Mesenchymal stem cell (in vitro differentiated cells and primary cell): ENCODE results near the gene ATXN7L1.
"Not testable (repeated sequence)": the region's sequence is repeated elsewhere in the genome, so short reads cannot be mapped to it uniquely, and the experiment has no call there.

Source experiments
- DNase-seq: peaks from one replicate; pipeline ENCODE4 v3.0.0-alpha.2; 2013
- H2AFZ ChIP-seq: one replicate; pipeline ENCODE4 v1.6.1; 2013; ENCODE audit warnings: low read depth, mild to moderate bottlenecking, control low read depth, inconsistent platforms, low read length, moderate library complexity
- H2AK5ac ChIP-seq: 2 replicates; pipeline ENCODE4 v1.6.1; 2013; ENCODE audit warnings: low read length, moderate library complexity, mild to moderate bottlenecking, inconsistent platforms; ENCODE audit not compliant: severe bottlenecking
- H2BK120ac ChIP-seq: one replicate; pipeline ENCODE4 v1.6.1; 2013; ENCODE audit warnings: low read depth, mild to moderate bottlenecking, inconsistent platforms, low read length, moderate library complexity
- H2BK12ac ChIP-seq, 2 experiments: one replicate each; pipeline ENCODE4 v1.6.1; 2013; ENCODE audit warnings: inconsistent platforms in 2 of 2, low read length in 2 of 2, mild to moderate bottlenecking in 2 of 2, moderate library complexity in 2 of 2, control low read depth in 1 of 2
- H2BK15ac ChIP-seq: one replicate; pipeline ENCODE4 v1.6.1; 2013; ENCODE audit warnings: mild to moderate bottlenecking, low read depth, inconsistent platforms; ENCODE audit not compliant: poor library complexity, severe bottlenecking
- H2BK5ac ChIP-seq: 2 replicates; pipeline ENCODE4 v1.6.1; 2013; ENCODE audit warnings: low read depth, mild to moderate bottlenecking, low read length, control low read depth, inconsistent platforms; ENCODE audit not compliant: poor library complexity, severe bottlenecking
- H3K14ac ChIP-seq, 2 experiments: one replicate each; pipeline ENCODE4 v1.6.1; 2013; ENCODE audit warnings: inconsistent platforms in 2 of 2, low read length in 2 of 2, control low read depth in 1 of 2, mild to moderate bottlenecking in 1 of 2, moderate library complexity in 1 of 2
- H3K18ac ChIP-seq, 2 experiments: one replicate each; pipeline ENCODE4 v1.6.1; 2013; ENCODE audit warnings: inconsistent platforms in 2 of 2, low read length in 2 of 2, control low read depth in 1 of 2, low read depth in 1 of 2, mild to moderate bottlenecking in 1 of 2
- H3K23ac ChIP-seq, 2 experiments: one replicate each; pipeline ENCODE4 v1.6.1; 2013; ENCODE audit warnings: inconsistent platforms in 2 of 2, low read length in 2 of 2, mild to moderate bottlenecking in 2 of 2, moderate library complexity in 2 of 2, control low read depth in 1 of 2
- H3K27ac ChIP-seq: 2 replicates; pipeline ENCODE4 v1.5.1; 2013; ENCODE audit warnings: mild to moderate bottlenecking, moderate library complexity, low read length, control low read depth, inconsistent platforms; ENCODE audit not compliant: poor library complexity, severe bottlenecking
- H3K27me3 ChIP-seq, 2 experiments: 2 replicates each; pipeline versions ENCODE4 v1.6.1 to v1.7.0; 2013; ENCODE audit warnings: low read length in 2 of 2, mild to moderate bottlenecking in 2 of 2, moderate library complexity in 2 of 2, control low read depth in 1 of 2, inconsistent platforms in 1 of 2; ENCODE audit not compliant: control insufficient read depth in 1 of 2, insufficient read depth in 1 of 2
- H3K36me3 ChIP-seq, 2 experiments: 2 replicates each; pipeline versions ENCODE4 v1.6.1 to v1.7.0; 2013; ENCODE audit warnings: low read length in 2 of 2, control low read depth in 1 of 2, inconsistent platforms in 1 of 2, low read depth in 1 of 2, mild to moderate bottlenecking in 1 of 2; ENCODE audit not compliant: insufficient read depth in 2 of 2, control insufficient read depth in 1 of 2
- H3K4ac ChIP-seq, 2 experiments: one replicate each; pipeline ENCODE4 v1.6.1; 2013; ENCODE audit warnings: inconsistent platforms in 2 of 2, low read length in 2 of 2, mild to moderate bottlenecking in 2 of 2, moderate library complexity in 2 of 2, control low read depth in 1 of 2, low read depth in 1 of 2
- H3K4me1 ChIP-seq: 2 replicates; pipeline ENCODE4 v1.6.1; 2013; ENCODE audit warnings: low read depth, low read length, control low read depth; ENCODE audit not compliant: control insufficient read depth, insufficient read depth
- H3K4me2 ChIP-seq: 2 replicates; pipeline ENCODE4 v1.6.1; 2013; ENCODE audit warnings: low read length, mild to moderate bottlenecking, inconsistent platforms; ENCODE audit not compliant: poor library complexity, severe bottlenecking
- H3K4me3 ChIP-seq, 2 experiments: 2 replicates each; pipeline versions ENCODE4 v1.5.1 to v1.7.0; 2013; ENCODE audit warnings: low read length in 2 of 2, mild to moderate bottlenecking in 2 of 2, control low read depth in 1 of 2, low read depth in 1 of 2; ENCODE audit not compliant: insufficient read depth in 1 of 2
- H3K79me1 ChIP-seq: replicated peaks from 2 replicates; pipeline ENCODE4 v1.6.1; 2013; ENCODE audit warnings: mild to moderate bottlenecking, control low read depth, low read length, inconsistent platforms; ENCODE audit not compliant: poor library complexity, severe bottlenecking
- H3K9ac ChIP-seq: 2 replicates; pipeline ENCODE4 v1.7.0; 2013; ENCODE audit warnings: mild to moderate bottlenecking, low read length, moderate library complexity
- H3K9me3 ChIP-seq: 2 replicates; pipeline ENCODE4 v1.7.0; 2013; ENCODE audit warnings: mild to moderate bottlenecking, low read length; ENCODE audit not compliant: control insufficient read depth
- H4K8ac ChIP-seq: one replicate; pipeline ENCODE4 v1.6.1; 2013; ENCODE audit warnings: inconsistent platforms, mild to moderate bottlenecking, low read length, moderate library complexity
- H4K91ac ChIP-seq: one replicate; pipeline ENCODE4 v1.6.1; 2013; ENCODE audit warnings: mild to moderate bottlenecking, low read length, inconsistent platforms
- WGBS: methylation state at CpG from one replicate; pipeline ENCODE4 v1.1.7; 2013; ENCODE audit warnings: mixed read lengths; 5-methylcytosine and 5-hydroxymethylcytosine counted together

ATXN7L1 gene

DNA sequence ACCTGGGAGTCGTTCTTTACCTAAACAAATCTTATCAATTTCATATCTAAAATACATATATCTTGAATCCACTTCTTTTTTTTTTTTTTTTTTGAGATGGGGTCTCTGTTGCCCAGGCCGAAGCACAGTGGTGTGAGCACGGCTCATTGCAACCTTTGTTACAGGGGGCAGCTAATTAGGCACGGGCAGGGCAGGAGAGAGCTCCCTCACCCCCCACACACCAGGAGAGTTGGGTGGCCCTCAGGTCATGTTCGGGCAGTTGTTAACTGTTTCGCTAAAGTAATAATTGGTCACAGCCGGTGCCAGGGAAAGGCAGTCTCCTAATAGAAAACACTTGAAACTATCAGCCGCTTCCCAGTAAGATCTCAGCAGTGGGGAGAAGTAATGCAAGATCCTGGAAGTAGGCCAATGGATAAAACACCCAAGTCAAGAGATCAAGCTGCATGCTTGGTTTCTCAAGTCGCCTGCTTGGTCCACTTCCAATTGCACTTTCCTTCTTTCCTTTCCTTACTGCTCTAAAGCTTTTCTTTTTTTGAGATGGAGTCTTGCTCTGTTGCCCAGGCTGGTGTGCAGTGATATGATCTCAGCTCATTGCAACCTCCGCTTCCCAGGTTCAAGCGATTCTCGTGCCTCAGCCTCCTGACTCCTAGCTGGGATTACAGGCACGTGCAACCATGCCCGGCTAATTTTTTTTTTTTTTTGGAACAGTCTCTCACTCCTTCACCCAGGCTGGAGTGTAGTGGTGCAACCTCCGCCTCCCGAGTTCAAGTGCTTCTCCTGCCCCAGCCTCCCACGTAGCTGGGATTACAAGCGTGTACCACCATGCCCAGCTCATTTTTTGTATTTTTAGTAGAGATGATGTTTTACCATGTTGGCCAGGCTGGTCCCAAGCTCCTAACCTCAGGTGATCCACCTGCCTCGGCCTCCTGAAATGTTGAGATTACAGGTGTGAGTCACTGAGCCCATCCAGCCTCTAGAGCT is 273.8 kb downstream of the ATXN7L1 start:
- peak overlapping the region in 1 of 2 experiments; percentile 24 for H3K4me3 ChIP-seq
- no peak overlapping the region for H2BK12ac ChIP-seq
- H2AFZ ChIP-seq: no peak overlapping the region
- no peak overlapping the region for H2BK120ac ChIP-seq
- no peak overlapping the region for H3K4ac ChIP-seq
- H3K36me3 ChIP-seq: peaks cover 2 to 9% of the 10 kb centered on the region in 2 experiments
- no peaks in the 10 kb centered on the region for H3K27me3 ChIP-seq
- no peak for DNase-seq
- no peak overlapping the region for H2BK5ac ChIP-seq
- H3K4me2 ChIP-seq: no peak overlapping the region
- no peaks in the 10 kb centered on the region for H3K4me1 ChIP-seq
- H2BK15ac ChIP-seq: no peak overlapping the region
- no peak overlapping the region for H4K91ac ChIP-seq
- H2AK5ac ChIP-seq: no peak overlapping the region
- no peak overlapping the region for H3K18ac ChIP-seq
- peak overlapping the region in 1 of 2 experiments; percentile 7 for H3K14ac ChIP-seq
- H3K9me3 ChIP-seq: no peaks in the 10 kb centered on the region
- 95% methylated on average over 14 of the region's 19 CpGs for WGBS
- no peak overlapping the region for H3K23ac ChIP-seq
- no peak overlapping the region for H3K9ac ChIP-seq
- H3K27ac ChIP-seq: no peak overlapping the region
- no peaks in the 10 kb centered on the region for H3K79me1 ChIP-seq
- H4K8ac ChIP-seq: no peak overlapping the region

DNA sequence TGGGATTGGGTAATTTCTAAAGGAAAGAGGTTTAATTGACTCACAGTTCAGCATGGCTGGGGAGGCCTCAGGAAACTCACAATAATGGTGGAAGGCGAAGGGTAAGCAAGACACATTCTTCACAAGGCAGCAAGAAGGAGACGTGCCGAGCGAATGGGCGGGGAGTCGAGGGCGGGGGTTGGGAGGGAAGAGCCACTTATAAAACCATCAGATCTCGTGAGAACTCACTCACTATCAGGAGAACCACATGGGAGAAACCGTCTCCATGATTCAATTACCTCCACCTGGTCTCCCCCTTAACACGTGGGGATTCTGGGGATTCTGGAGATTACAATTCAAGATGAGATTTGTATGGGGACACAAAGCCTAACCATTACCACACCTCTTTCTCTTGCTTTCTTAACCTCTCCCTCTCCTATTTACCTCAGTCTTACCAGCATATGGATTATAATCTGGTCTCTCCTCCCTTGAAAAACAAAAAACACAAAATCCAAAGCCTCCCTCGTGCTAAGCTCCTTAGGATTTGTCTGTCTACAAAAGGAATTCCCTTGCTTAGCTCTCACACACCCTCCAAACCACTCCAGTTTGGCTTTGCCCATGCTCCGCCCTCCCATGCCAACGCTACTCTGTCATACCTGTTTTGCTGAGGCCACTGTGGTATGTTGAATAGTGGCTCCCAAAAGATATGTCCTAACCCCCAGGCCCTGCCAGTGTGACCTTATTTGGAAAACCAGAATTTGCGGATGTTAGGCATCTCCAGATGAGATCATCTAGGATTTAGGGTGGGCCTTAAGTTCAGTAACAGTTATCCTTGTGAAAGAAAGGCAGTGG is 275.5 kb downstream of the ATXN7L1 start:
- Histone ChIP-seq H4K8ac (no peak overlapping the region), H3K27me3 (peaks cover 0 to 3% of the 10 kb centered on the region in 2 experiments), H3K27ac (no peak overlapping the region), H2AFZ (no peak overlapping the region), H2BK12ac (no peak overlapping the region), H3K9me3 (no peaks in the 10 kb centered on the region), H3K18ac (no peak overlapping the region), H4K91ac (no peak overlapping the region), H3K36me3 (no peaks in the 10 kb centered on the region), H2BK120ac (no peak overlapping the region), H3K4me3 (no peak overlapping the region), H2BK15ac (no peak overlapping the region), H2BK5ac (no peak overlapping the region), H3K9ac (no peak overlapping the region), H2AK5ac (no peak overlapping the region), H3K4ac (no peak overlapping the region), H3K4me1 (no peaks in the 10 kb centered on the region), H3K79me1 (no peaks in the 10 kb centered on the region), H3K14ac (no peak overlapping the region), H3K23ac (no peak overlapping the region), H3K4me2 (no peak overlapping the region)
- WGBS: 78% methylated on average over 14 of the region's 14 CpGs
- no peak for DNase-seq

- no peaks in the 10 kb centered on the region for H3K4me1 ChIP-seq
- no peak overlapping the region for H2BK12ac ChIP-seq
- H2AK5ac ChIP-seq: no peak overlapping the region
- no peak overlapping the region for H3K23ac ChIP-seq
- no peak overlapping the region for H4K91ac ChIP-seq
- no peaks in the 10 kb centered on the region for H3K9me3 ChIP-seq
- H3K4me2 ChIP-seq: no peak overlapping the region
- H3K4ac ChIP-seq: no peak overlapping the region
- no peak overlapping the region for H3K4me3 ChIP-seq
- H3K27ac ChIP-seq: no peak overlapping the region
- H3K79me1 ChIP-seq: no peaks in the 10 kb centered on the region
- H2BK5ac ChIP-seq: no peak overlapping the region
- no peak overlapping the region for H4K8ac ChIP-seq
- H3K9ac ChIP-seq: no peak overlapping the region
- H2BK15ac ChIP-seq: no peak overlapping the region
- no peak overlapping the region for H3K18ac ChIP-seq
- H3K14ac ChIP-seq: no peak overlapping the region
- no peak for DNase-seq
- no peaks in the 10 kb centered on the region for H3K36me3 ChIP-seq
- H2AFZ ChIP-seq: no peak overlapping the region
- H3K27me3 ChIP-seq: peaks cover 0 to 3% of the 10 kb centered on the region in 2 experiments
- H2BK120ac ChIP-seq: no peak overlapping the region
- WGBS: 69% methylated on average over 3 of the region's 3 CpGs
These were observed 276.8 kb downstream of the ATXN7L1 start for GRCh38 chr7:105599551-105599950.

GRCh38 chr7:105599080-105599479 is 277.3 kb downstream of the ATXN7L1 start:
- not testable (repeated sequence) for H3K79me1 ChIP-seq, H3K23ac ChIP-seq, H2BK12ac ChIP-seq, H3K27ac ChIP-seq, H2BK5ac ChIP-seq, H3K27me3 ChIP-seq, H3K9me3 ChIP-seq, H3K4ac ChIP-seq, H3K9ac ChIP-seq, H3K4me2 ChIP-seq, H4K8ac ChIP-seq, H3K4me1 ChIP-seq, H2AFZ ChIP-seq, H2BK120ac ChIP-seq, H4K91ac ChIP-seq, H2BK15ac ChIP-seq, DNase-seq, H3K4me3 ChIP-seq, H2AK5ac ChIP-seq, H3K36me3 ChIP-seq, H3K18ac ChIP-seq
- H3K14ac ChIP-seq: peak overlapping the region in 1 of 2 experiments; percentile 41
- WGBS: 95% methylated on average over 8 of the region's 8 CpGs
